GM12878 (cell line): ENCODE measurements around the gene COMMD10. TPM values are rescaled to one million over a fixed set of nuclear protein-coding genes. Genes with fewer than 3 reads are reported as not detected.

ENCODE experiments used
- ATAC-seq: fragments of 200-7000 bp; cut with Tn5 transposase; 3 replicates; pipeline ENCODE4 v1.9.1; 2020; ENCODE audit warnings: mild to moderate bottlenecking, moderate library complexity
- BruUV-seq: library from RNA; stranded (reverse); fragments of 400-500 nt; replicated peaks from 2 replicates; lab custom pipeline; 2021; lab: Mats Ljungman, UMichigan
- CTCF ChIA-PET: fragments of 300-600 bp; sonication (Branson Sonifier 250); formaldehyde crosslinking; extraction: SDS; loops from one replicate; lab custom pipeline; 2021; ENCODE audit warnings: inconsistent platforms; lab: Yijun Ruan, JAX
- POLR2A ChIA-PET: fragments of 350-600 bp; formaldehyde crosslinking; extraction: SDS; loops from one replicate; lab custom pipeline; 2021; ENCODE audit warnings: inconsistent platforms; lab: Charles Lee
- RAD21 ChIA-PET: fragments of 300-600 bp; sonication (Branson Sonifier 250); formaldehyde crosslinking; loops from one replicate; lab custom pipeline; 2023; ENCODE audit warnings: antibody characterized with exemption; ENCODE audit not compliant: unreplicated experiment; lab: Charles Lee
- SMC1A ChIA-PET: fragments of 300-600 bp; sonication (Branson Sonifier 250); formaldehyde crosslinking; loops from one replicate; lab custom pipeline; 2023; ENCODE audit not compliant: unreplicated experiment, uncharacterized antibody; lab: Charles Lee
- DNase-seq: peaks from one replicate; pipeline ENCODE4 v3.0.0-alpha.2; 2011; ENCODE audit warnings: low read depth, low spot score
- FAIRE-seq: peaks from 3 replicates; lab custom pipeline; 2011; peaks lifted over from hg19 to GRCh38; lab: Jason Lieb, UNC
- H2AFZ ChIP-seq: 2 replicates; pipeline ENCODE4 v1.6.0; 2011; ENCODE audit warnings: low read depth, low read length, control low read depth; ENCODE audit not compliant: control insufficient read depth
- H3K27ac ChIP-seq: 2 replicates; pipeline ENCODE4 v1.5.1; 2011; ENCODE audit warnings: control low read depth; ENCODE audit not compliant: control insufficient read depth, insufficient read depth
- H3K27me3 ChIP-seq, 2 experiments: replicated peaks in 1 of 2; 2 replicates each; pipeline versions ENCODE4 v1.6.0 to v1.6.1; 2011; ENCODE audit warnings: low read length in 1 of 2; ENCODE audit not compliant: control insufficient read depth in 2 of 2, insufficient read depth in 2 of 2
- H3K36me3 ChIP-seq, 2 experiments: 2 replicates each; pipeline ENCODE4 v1.5.1; 2011; ENCODE audit warnings: low read length in 1 of 2; ENCODE audit not compliant: control insufficient read depth in 2 of 2, insufficient read depth in 2 of 2
- H3K4me1 ChIP-seq: 2 replicates; pipeline ENCODE4 v1.6.1; 2011; ENCODE audit warnings: mild to moderate bottlenecking, low read length, moderate library complexity, mixed read lengths; ENCODE audit not compliant: control insufficient read depth, insufficient read depth
- H3K4me2 ChIP-seq: 2 replicates; pipeline ENCODE4 v1.6.0; 2011; ENCODE audit warnings: control low read depth; ENCODE audit not compliant: control insufficient read depth, insufficient read depth
- H3K4me3 ChIP-seq: fragments of 200-600 bp; sonication (generic); 2 replicates; pipeline ENCODE4 v1.5.1; 2016
- H3K79me2 ChIP-seq: 2 replicates; pipeline ENCODE4 v1.6.0; 2011; ENCODE audit warnings: low read length; ENCODE audit not compliant: control insufficient read depth, insufficient read depth
- H3K9ac ChIP-seq: 2 replicates; pipeline ENCODE4 v1.8.0; 2011; ENCODE audit warnings: low read length, control low read depth, mixed read lengths; ENCODE audit not compliant: control insufficient read depth, insufficient read depth
- H3K9me3 ChIP-seq: replicated peaks from 3 replicates; pipeline ENCODE4 v1.5.1; 2011; ENCODE audit warnings: mild to moderate bottlenecking, low read length; ENCODE audit not compliant: control insufficient read depth, insufficient read depth
- H4K20me1 ChIP-seq: 2 replicates; pipeline ENCODE4 v1.6.0; 2011; ENCODE audit not compliant: control insufficient read depth, insufficient read depth
- BCLAF1 ChIP-seq: fragments of 450-650 bp; IDR thresholded peaks from 2 replicates; pipeline ENCODE4 v1.6.1; 2017; ENCODE audit warnings: antibody characterized with exemption, mild to moderate bottlenecking, moderate library complexity
- BMI1 ChIP-seq: fragments of 450-650 bp; IDR thresholded peaks from 2 replicates; pipeline ENCODE4 v1.6.1; 2016; ENCODE audit warnings: mild to moderate bottlenecking, moderate library complexity, borderline replicate concordance
- MLLT1 ChIP-seq: fragments of 450-650 bp; IDR thresholded peaks from 2 replicates; pipeline ENCODE4 v1.6.1; 2016; ENCODE audit warnings: mild to moderate bottlenecking
- RAD21 ChIP-seq: IDR thresholded peaks from 2 replicates; pipeline ENCODE4 v1.6.1; 2011; ENCODE audit warnings: mild to moderate bottlenecking, low read depth, low read length, moderate library complexity; ENCODE audit not compliant: insufficient read depth
- RELB ChIP-seq: fragments of 450-650 bp; IDR thresholded peaks from 2 replicates; pipeline ENCODE4 v1.6.1; 2017; ENCODE audit warnings: low read depth, mild to moderate bottlenecking, moderate library complexity
- YY1 ChIP-seq: IDR thresholded peaks from 2 replicates; pipeline ENCODE4 v1.6.1; 2011; ENCODE audit warnings: low read depth, mild to moderate bottlenecking, low read length
- ZNF592 ChIP-seq: fragments of 450-650 bp; IDR thresholded peaks from 2 replicates; pipeline ENCODE4 v1.6.1; 2017; ENCODE audit warnings: mild to moderate bottlenecking, moderate library complexity
- WGBS: methylation state at CpG from one replicate; pipeline ENCODE4 v1.1.6; 2016; ENCODE audit warnings: low lambda C conversion rate; ENCODE audit not compliant: insufficient replicate concordance, insufficient coverage; ENCODE audit errors: missing lambda C conversion rate; 5-methylcytosine and 5-hydroxymethylcytosine counted together
- in situ Hi-C: fragments of 300-500 bp; cut with MboI; formaldehyde crosslinking; loops from 9 replicates; pipeline ENCODE4 v1.14.3; 2018; ENCODE audit warnings: mixed read lengths
- intact Hi-C: fragments of 100-400 bp; cut with micrococcal nuclease; formaldehyde crosslinking; loops from one replicate; pipeline ENCODE4 v1.14.2; 2022; ENCODE audit not compliant: unreplicated experiment
- polyA plus RNA-seq, 11 experiments: library from polyadenylated mRNA; depleted of rRNA in 4 of 11; unstranded in 6 of 11; stranded (reverse) in 5 of 11; fragments of >200 nt; fragmentation: Nextera tagmentation in 4 of 11; fragmentation: Illumina TruSeq in 1 of 11; extraction: Ambion mirVana in 4 of 11; extraction: Trizol in 1 of 11; gene quantifications; 1 replicate in 1 of 11; 2 replicates in 10 of 11; pipeline versions ENCODE4 v1.2.1 to v1.2.3, GENCODE V29; 2011 to 2016; ENCODE audit warnings: inconsistent platforms in 2 of 11, missing spikeins in 2 of 11, low read depth in 1 of 11
- total RNA-seq, 4 experiments: library from RNA; depleted of rRNA in 3 of 4; stranded (reverse); fragments of >200 nt in 3 of 4; fragmentation: Illumina TruSeq in 1 of 4; extraction: Trizol in 1 of 4; gene quantifications; 2 replicates each; pipeline versions ENCODE4 v1.2.1 to v1.2.3, GENCODE V29; 2013 to 2021

Gene COMMD10
- total and polyA plus RNA-seq, 10 of the 15 experiments (the other 5 are each of a cell fraction or from before 2014, with no cell fraction given), result 19.6 to 98.7 (median 28.0) TPM

GRCh38 chr5:116078199-116078598, 6.6 kb upstream of the COMMD10 start (continued):
- TF ChIP-seq RELB (peak; percentile 48; the same call in 1 of the 2 replicates), BMI1 (0 out of 2 replicates have a peak, but pooled peaks have one; percentile 20), MLLT1 (peak; percentile 82)

- peak overlapping the region; percentile 86; the same call in 1 of the 2 replicates for H3K27ac ChIP-seq
- peak overlapping the region; percentile 82 for H3K4me2 ChIP-seq
- H3K27me3 ChIP-seq, result no peaks in the 10 kb centered on the region
- peak overlapping the region; percentile 59 for H2AFZ ChIP-seq
- TF ChIP-seq ZNF592 (no peak), BCLAF1 (no peak), YY1 (0 out of 2 replicates have a peak, but pooled peaks have one; percentile 6), RAD21 (no peak), MLLT1 (no peak)
- DNase-seq (no peak), FAIRE-seq (no peak), ATAC-seq (peak; percentile 60)
- CTCF ChIA-PET, result interaction anchor here (0.6 to 1.6 kb wide), 2 partner anchors 8 to 17 kb away, joined by 3 to 4 read pairs; no protein-coding TSS in a partner anchor
- intact Hi-C loops, result no loop called here
- no peaks in the 10 kb centered on the region for H3K36me3 ChIP-seq
- RAD21 ChIA-PET, result no interaction called here
- TSS peak; percentile 86 for BruUV-seq
- in situ Hi-C loops, result no loop called here
- SMC1A ChIA-PET, result interaction anchor here (0.9 to 1.0 kb wide), 2 partner anchors 8 to 357 kb away, joined by 3 to 4 read pairs; no protein-coding TSS in a partner anchor
- H4K20me1 ChIP-seq, result no peaks in the 10 kb centered on the region
- H3K9me3 ChIP-seq, result no peaks in the 10 kb centered on the region
- POLR2A ChIA-PET, result interaction anchor here (0.6 to 1.1 kb wide), 2 partner anchors 8 to 877 kb away, joined by 3 to 4 read pairs; no protein-coding TSS in a partner anchor
- 0% methylated on average over 11 of the region's 11 CpGs for WGBS
- peaks cover 4% of the 10 kb centered on the region; the same call in 1 of the 2 replicates for H3K4me1 ChIP-seq
- peaks cover 12% of the 10 kb centered on the region for H3K79me2 ChIP-seq
- H3K4me3 ChIP-seq, result peak overlapping the region; percentile 73
- H3K9ac ChIP-seq, result peak overlapping the region; percentile 85
Observed at GRCh38 chr5:116084287-116084691, 536 bp upstream of the COMMD10 start.
